Measurements from ENCODE around the gene BANP.
A peak's percentile ranks its signal among the peaks of the same experiment; 100 is the strongest.
"Not testable (repeated sequence)": the region's sequence is repeated elsewhere in the genome, so short reads cannot be mapped to it uniquely, and the experiment has no call there.

BANP gene

GRCh38 chr16:87998184-87998793 is 47.1 kb downstream of the BANP start:
- DNase-seq, result not testable (repeated sequence)

- not testable (repeated sequence) for DNase-seq
Measured at GRCh38 chr16:87998992-87999391, 47.8 kb downstream of the BANP start.

- no peak for DNase-seq
Measured at GRCh38 chr16:88002211-88002610, 51.0 kb downstream of the BANP start.

- no peak for DNase-seq
Measured at GRCh38 chr16:88002749-88003148, 51.5 kb downstream of the BANP start.

GRCh38 chr16:88003316-88003715 is 52.1 kb downstream of the BANP start:
- DNase-seq, result no peak

- no peak for DNase-seq
Measured at GRCh38 chr16:88003736-88004135, 52.5 kb downstream of the BANP start.

- DNase-seq, result no peak
Measured at GRCh38 chr16:88004391-88004790, 53.2 kb downstream of the BANP start.

- DNase-seq, result peak; percentile 37
Measured at GRCh38 chr16:88005181-88005581, 53.9 kb downstream of the BANP start.

- no peak for DNase-seq
Measured at GRCh38 chr16:88005968-88006367, 54.7 kb downstream of the BANP start.

- no peak for DNase-seq
Measured at GRCh38 chr16:88007321-88007731, 56.1 kb downstream of the BANP start.

- DNase-seq, result peak; percentile 43
Measured at GRCh38 chr16:88008840-88009239, 57.6 kb downstream of the BANP start.

GRCh38 chr16:88009563-88010342 is 58.5 kb downstream of the BANP start:
- no peak for DNase-seq

GRCh38 chr16:88010343-88010967 is 59.2 kb downstream of the BANP start:
- DNase-seq, result no peak

GRCh38 chr16:88010968-88011483 is 59.8 kb downstream of the BANP start:
- no peak for DNase-seq

GRCh38 chr16:88012360-88012759 is 61.1 kb downstream of the BANP start:
- no peak for DNase-seq

GRCh38 chr16:88013091-88013609 is 61.9 kb downstream of the BANP start:
- no peak for DNase-seq

GRCh38 chr16:88013766-88014251 is 62.6 kb downstream of the BANP start:
- no peak for DNase-seq

GRCh38 chr16:88014252-88014781 is 63.1 kb downstream of the BANP start:
- DNase-seq, result no peak

GRCh38 chr16:88014954-88015805 is 63.9 kb downstream of the BANP start:
- DNase-seq, result no peak

- DNase-seq, result no peak
Measured at GRCh38 chr16:88015806-88016140, 64.5 kb downstream of the BANP start.

GRCh38 chr16:88016386-88016785 is 65.2 kb downstream of the BANP start:
- DNase-seq, result not testable (repeated sequence)

GRCh38 chr16:88016964-88017363 is 65.7 kb downstream of the BANP start:
- no peak for DNase-seq
